NT2/D1 (cell line): ENCODE measurements around the gene CGB1.
A peak's percentile ranks its signal among the peaks of the same experiment; 100 is the strongest.
"Not testable (repeated sequence)": the region's sequence is repeated elsewhere in the genome, so short reads cannot be mapped to it uniquely, and the experiment has no call there.

Experiments
- DNase-seq: peaks from one replicate; pipeline ENCODE4 v3.0.0-alpha.2; 2011; ENCODE audit warnings: low read depth, low spot score
- H3K27me3 ChIP-seq: 2 replicates; pipeline ENCODE4 v1.6.0; 2011; ENCODE audit warnings: mild to moderate bottlenecking; ENCODE audit not compliant: insufficient read length, insufficient read depth
- H3K36me3 ChIP-seq: 2 replicates; pipeline ENCODE4 v1.6.1; 2011; ENCODE audit warnings: mild to moderate bottlenecking, low read length, mixed read lengths; ENCODE audit not compliant: insufficient read depth, insufficient read length
- H3K4me1 ChIP-seq: 2 replicates; pipeline ENCODE4 v1.5.1; 2011; ENCODE audit not compliant: insufficient read depth, insufficient read length
- H3K4me3 ChIP-seq: 2 replicates; pipeline ENCODE4 v1.5.1; 2011; ENCODE audit warnings: low read depth; ENCODE audit not compliant: insufficient read length
- H3K9ac ChIP-seq: 2 replicates; pipeline ENCODE4 v1.6.0; 2011; ENCODE audit warnings: low read depth; ENCODE audit not compliant: insufficient read length
- H3K9me3 ChIP-seq: 2 replicates; pipeline ENCODE4 v1.5.1; 2011; ENCODE audit warnings: mild to moderate bottlenecking, low read length; ENCODE audit not compliant: insufficient read depth
- SUZ12 ChIP-seq: IDR thresholded peaks from 2 replicates; pipeline ENCODE4 v1.6.1; 2011; ENCODE audit not compliant: insufficient read length, insufficient read depth; ENCODE audit errors: extremely low read depth
- YY1 ChIP-seq: IDR thresholded peaks from 2 replicates; pipeline ENCODE4 v1.6.1; 2011; ENCODE audit not compliant: insufficient read length, insufficient read depth
- ZNF274 ChIP-seq: IDR thresholded peaks from 2 replicates; pipeline ENCODE4 v1.6.1; 2011; ENCODE audit warnings: mild to moderate bottlenecking, low read depth, low read length

The CGB1 gene

DNA sequence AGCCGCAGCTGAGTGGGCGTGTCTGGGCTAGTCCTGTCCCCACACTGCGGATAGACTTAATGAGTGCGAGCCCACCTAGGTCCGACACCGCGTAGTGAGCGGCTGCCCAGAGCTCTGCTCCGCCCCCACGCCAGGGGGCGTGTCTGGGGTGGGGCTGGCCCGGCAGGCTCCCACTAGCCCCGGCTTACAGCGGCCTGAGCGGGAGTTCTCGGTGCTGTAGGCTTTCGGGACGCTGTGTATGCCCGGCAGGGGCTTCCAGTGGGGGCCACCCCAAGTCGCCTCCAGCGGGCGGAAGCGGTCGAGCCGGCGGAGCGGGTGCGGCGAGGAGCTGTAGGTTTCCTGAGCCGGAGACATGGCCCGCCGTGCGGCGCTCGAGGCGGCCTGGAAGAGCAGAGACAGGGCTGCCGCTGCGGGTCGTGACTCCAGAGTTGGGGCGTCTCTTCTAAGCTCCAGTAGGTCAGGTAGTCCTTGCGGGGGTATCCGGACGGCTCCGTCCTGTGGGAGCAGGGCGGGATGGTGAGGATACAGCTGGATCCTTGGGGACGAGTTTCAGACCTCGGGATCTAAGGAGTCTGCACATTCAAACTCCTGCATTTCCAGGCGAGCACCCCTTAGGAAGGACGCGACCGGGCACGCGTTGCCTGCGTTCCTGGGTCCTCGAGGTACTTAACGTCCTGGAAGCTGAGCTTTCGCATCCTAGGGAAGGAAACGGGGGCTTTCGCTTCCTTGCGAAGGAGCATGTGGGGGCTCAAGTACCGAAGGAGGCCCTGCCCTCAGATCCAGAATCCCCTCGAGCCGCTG, 19.6 kb upstream of the CGB1 start:
- no peak for DNase-seq
- no peaks in the 10 kb centered on the region for H3K9me3 ChIP-seq
- TF ChIP-seq SUZ12: no peak
- TF ChIP-seq ZNF274: no peak
- no peak for TF ChIP-seq YY1
- peaks cover 5% of the 10 kb centered on the region for H3K4me1 ChIP-seq
- H3K27me3 ChIP-seq: peaks cover 48% of the 10 kb centered on the region
- no peaks in the 10 kb centered on the region for H3K36me3 ChIP-seq
- peak overlapping the region; percentile 36 for H3K4me3 ChIP-seq
- peak overlapping the region; percentile 70 for H3K9ac ChIP-seq

DNA sequence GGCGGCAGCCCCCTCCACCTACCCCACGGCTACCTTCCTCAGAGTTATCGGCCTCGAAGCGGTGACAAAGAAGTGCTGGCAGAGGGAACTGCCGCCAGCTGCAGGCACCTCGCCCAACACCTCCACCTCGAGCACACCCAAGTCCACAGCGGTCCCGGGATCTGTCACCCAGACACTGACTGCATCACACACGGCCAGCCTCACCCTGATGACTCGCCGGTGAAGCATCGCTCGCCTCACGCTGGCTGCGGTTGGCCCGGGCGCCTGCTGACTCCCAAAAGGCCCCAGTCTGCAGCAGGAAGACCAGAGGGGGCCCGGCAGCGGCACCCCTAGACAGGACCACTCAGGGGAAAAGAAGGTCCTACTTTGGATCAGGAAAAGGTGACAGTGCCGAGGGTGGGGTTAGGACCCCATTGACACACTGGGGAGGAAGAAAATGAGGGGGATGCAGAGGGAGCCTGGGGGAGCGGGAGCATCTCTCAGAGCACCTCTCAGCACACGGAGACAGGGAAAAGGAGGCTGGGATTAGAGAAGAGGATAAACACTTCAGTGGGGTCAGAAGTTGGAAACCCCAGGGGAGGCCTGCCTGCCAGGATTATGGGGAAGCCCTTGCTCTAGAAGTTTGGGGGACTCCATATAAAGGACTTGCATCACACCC, 13.8 kb upstream of the CGB1 start:
- H3K4me3 ChIP-seq, DNase-seq, H3K27me3 ChIP-seq, H3K36me3 ChIP-seq, H3K9me3 ChIP-seq, H3K9ac ChIP-seq, H3K4me1 ChIP-seq: not testable (repeated sequence)

DNA sequence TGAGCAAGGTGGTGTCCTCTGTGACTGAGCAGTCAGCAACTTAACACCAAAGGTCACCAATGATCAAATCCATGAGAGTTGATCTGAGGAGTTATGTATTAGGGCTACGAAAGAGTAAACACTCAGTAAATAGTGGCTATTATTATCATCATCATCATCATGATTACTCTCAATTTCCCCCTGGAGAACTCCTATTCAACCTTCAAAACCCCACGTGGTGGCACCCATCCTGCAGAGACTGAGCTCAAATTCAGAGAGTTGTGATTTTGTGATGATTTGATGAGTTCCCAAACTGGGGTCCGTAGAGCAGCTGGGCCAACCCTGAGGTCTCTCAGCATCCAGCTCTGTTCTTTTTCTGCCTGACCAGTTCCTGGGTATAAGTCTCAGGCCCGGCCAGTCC, 13.1 kb upstream of the CGB1 start:
- H3K4me3 ChIP-seq, H3K4me1 ChIP-seq, H3K9me3 ChIP-seq, DNase-seq, H3K27me3 ChIP-seq, H3K36me3 ChIP-seq, H3K9ac ChIP-seq: not testable (repeated sequence)

DNA sequence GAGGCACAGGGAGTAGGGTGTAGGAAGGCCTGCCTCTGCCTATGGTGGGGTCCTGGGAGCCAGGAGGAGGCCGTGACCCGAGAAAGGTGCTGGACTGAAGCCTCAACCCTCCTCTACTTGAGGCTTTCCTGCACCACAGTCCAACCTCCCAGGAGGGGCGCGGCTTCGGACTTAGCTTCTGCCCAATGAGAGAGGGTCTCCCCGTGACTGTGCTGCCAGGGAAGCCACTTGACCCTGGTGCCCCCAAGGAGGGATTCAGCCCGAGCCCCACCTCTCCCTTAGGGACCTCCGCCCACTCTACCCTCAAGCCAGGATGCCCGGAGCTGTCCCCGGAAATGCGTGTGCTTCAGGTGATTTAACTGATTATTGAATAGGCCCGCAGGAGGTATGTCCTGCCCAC, 12.3 kb upstream of the CGB1 start, which contains the start of gene CGB8:
Gene CGB8 (minus strand): TSS at position 101 of the 400 bp plus-strand sequence. CDS start 372 bp downstream, outside the sequence.
- not testable (repeated sequence) for DNase-seq, H3K4me3 ChIP-seq, H3K4me1 ChIP-seq, H3K27me3 ChIP-seq, H3K9me3 ChIP-seq, H3K36me3 ChIP-seq, H3K9ac ChIP-seq

DNA sequence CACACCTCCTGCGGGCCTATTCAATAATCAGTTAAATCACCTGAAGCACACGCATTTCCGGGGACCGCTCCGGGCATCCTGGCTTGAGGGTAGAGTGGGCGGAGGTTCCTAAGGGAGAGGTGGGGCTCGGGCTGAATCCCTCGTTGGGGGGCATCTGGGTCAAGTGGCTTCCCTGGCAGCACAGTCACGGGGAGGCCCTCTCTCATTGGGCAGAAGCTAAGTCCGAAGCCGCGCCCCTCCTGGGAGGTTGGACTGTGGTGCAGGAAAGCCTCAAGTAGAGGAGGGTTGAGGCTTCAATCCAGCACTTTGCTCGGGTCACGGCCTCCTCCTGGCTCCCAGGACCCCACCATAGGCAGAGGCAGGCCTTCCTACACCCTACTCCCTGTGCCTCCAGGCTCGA, 6.9 kb upstream of the CGB1 start, which contains the start of gene CGB5:
Gene CGB5 (plus strand): TSS at position 301 of the 400 bp plus-strand sequence. CDS start 362 bp downstream, outside the sequence.
- H3K4me1 ChIP-seq, H3K36me3 ChIP-seq, H3K27me3 ChIP-seq, H3K9ac ChIP-seq, H3K4me3 ChIP-seq, DNase-seq, H3K9me3 ChIP-seq: not testable (repeated sequence)

DNA sequence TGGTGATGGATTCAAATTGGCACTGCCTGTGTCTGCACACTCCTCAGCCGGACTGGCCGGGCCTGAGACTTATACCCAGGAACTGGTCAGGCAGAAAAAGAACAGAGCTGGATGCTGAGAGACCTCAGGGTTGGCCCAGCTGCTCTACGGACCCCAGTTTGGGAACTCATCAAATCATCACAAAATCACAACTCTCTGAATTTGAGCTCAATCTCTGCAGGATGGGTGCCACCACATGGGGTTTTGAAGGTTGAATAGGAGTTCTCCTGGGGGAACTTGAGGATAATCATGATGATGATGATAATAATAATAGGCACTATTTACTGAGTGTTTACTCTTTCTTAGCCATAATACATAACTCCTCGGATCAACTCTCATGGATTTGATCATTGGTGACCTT, 6.0 kb upstream of the CGB1 start:
- not testable (repeated sequence) for H3K4me3 ChIP-seq, H3K36me3 ChIP-seq, H3K9ac ChIP-seq, H3K27me3 ChIP-seq, H3K4me1 ChIP-seq, DNase-seq, H3K9me3 ChIP-seq

DNA sequence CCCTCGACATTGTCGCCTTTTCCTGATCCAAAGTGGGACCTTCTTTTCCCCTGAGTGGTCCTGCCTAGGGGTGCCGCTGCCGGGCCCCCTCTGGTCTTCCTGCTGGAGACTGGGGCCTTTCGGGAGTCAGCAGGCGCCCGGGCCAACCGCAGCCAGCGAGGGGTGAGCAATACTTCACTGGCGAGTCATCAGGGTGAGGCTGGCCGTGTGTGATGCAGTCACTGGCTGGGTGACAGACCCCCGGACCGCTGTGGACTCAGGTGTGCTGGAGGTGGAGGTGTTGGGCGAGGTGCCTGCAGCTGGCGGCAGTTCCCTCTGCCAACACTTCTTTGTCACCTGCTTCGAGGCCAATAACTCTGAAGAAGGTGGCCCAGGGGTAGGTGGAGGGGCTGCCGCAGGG, 5.5 kb upstream of the CGB1 start:
- Histone ChIP-seq H3K4me3 (no peak overlapping the region), H3K9me3 (no peaks in the 10 kb centered on the region), H3K4me1 (no peaks in the 10 kb centered on the region), H3K9ac (no peak overlapping the region), H3K36me3 (no peaks in the 10 kb centered on the region), H3K27me3 (no peaks in the 10 kb centered on the region)
- TF ChIP-seq ZNF274: no peak
- TF ChIP-seq SUZ12: no peak
- TF ChIP-seq YY1: no peak
- no peak for DNase-seq

DNA sequence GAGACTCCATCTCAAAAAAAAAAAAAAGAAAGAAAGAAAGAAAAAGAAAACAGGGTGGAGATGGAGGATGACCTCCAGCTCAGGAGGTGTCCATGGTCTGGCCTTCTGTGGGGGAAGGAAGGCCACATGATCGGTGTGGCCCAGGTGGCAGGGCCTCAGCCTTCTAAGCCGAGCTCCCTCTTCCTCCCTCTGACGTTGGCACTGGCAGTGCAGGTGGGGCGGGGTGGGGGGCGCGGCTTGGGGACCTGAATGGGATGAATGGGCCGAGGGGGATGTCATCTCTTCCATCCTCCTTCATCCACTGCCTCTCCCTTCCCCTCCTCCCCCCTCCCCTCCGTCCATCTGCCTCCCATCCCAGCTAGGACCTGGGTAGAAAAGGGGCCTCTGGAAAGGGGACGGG, 3.0 kb upstream of the CGB1 start:
- not testable (repeated sequence) for H3K36me3 ChIP-seq

DNA sequence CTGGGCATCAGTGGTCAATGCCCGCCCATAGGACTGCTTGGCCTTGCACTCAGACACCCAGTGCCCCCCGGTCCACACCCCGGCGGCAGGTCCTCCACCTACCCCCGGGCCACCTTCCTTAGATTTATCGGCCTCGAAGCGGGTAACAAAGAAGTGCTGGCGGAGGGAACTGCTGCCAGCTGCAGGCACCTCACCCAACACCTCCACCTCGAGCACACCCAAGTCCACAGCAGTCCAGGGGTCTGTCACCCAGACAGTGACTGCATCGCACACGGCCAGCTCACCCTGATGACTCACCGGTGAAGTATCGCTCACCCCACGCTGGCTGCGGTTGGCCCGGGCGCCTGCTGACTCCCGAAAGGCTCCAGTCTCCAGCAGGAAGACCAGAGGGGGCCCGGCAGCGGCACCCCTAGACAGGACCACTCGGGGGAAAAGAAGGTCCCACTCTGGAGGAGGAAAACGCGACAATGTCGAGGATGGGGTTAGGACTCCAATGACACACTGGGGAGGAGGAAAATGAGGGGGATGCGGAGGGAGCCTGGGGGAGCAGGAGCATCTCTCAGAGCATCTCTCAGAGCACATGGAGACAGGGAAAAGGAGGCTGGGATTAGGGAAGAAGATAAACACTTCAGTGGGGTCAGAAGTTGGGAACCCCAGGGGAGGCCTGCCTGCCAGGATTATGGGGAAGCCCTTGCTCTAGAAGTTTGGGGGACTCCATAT, 2.0 kb upstream of the CGB1 start:
- DNase-seq, H3K4me3 ChIP-seq, H3K9ac ChIP-seq, H3K9me3 ChIP-seq, H3K4me1 ChIP-seq, H3K27me3 ChIP-seq, H3K36me3 ChIP-seq: not testable (repeated sequence)

More for the DNA sequence above, 3.0 kb upstream of the CGB1 start:
- H3K4me3 ChIP-seq, DNase-seq, H3K27me3 ChIP-seq, H3K4me1 ChIP-seq, H3K9ac ChIP-seq, H3K9me3 ChIP-seq: not testable (repeated sequence)

DNA sequence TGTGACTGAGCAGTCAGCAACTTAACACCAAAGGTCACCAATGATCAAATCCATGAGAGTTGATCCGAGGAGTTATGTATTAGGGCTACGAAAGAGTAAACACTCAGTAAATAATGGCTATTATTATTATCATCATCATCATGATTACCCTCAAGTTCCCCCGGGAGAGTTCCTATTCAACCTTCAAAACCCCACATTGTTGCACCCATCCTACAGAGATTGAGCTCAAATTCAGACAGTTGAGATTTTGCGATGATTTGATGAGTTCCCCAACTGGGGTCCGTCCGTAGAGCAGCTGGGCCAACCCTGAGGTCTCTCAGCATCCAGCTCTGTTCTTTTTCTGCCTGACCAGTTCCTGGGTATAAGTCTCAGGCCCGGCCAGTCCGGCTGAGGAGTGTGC, 1.4 kb upstream of the CGB1 start:
- not testable (repeated sequence) for H3K36me3 ChIP-seq, H3K9me3 ChIP-seq, DNase-seq, H3K27me3 ChIP-seq, H3K4me3 ChIP-seq, H3K9ac ChIP-seq, H3K4me1 ChIP-seq
